ENCODE measurements around the gene LEP.

LEP gene

DNA sequence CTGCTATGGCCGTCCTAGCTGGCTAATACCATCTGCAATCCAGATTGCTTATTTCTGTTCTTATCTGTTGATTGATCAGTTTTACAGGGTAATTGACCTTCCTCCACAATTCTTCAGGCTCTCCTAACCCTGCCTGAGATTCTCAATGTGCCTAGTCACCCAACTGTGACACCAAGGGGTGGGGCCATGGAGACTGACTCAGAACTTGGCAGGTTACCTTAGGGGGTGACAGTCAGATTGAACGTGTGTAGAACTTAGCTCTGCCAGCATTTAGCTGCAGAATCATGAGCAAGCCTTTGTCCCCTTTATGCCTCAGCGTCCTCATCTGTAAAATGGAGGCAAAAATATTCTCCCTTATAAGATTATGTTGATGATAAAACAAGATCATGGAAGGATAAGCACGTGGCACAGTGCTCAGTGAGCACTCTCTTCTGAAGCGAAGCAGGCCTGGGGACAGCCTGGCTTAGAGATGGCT, 19.1 kb upstream of the LEP start:
- TF ChIP-seq, protein P1, sequence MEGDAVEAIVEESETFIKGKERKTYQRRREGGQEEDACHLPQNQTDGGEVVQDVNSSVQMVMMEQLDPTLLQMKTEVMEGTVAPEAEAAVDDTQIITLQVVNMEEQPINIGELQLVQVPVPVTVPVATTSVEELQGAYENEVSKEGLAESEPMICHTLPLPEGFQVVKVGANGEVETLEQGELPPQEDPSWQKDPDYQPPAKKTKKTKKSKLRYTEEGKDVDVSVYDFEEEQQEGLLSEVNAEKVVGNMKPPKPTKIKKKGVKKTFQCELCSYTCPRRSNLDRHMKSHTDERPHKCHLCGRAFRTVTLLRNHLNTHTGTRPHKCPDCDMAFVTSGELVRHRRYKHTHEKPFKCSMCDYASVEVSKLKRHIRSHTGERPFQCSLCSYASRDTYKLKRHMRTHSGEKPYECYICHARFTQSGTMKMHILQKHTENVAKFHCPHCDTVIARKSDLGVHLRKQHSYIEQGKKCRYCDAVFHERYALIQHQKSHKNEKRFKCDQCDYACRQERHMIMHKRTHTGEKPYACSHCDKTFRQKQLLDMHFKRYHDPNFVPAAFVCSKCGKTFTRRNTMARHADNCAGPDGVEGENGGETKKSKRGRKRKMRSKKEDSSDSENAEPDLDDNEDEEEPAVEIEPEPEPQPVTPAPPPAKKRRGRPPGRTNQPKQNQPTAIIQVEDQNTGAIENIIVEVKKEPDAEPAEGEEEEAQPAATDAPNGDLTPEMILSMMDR (IDR thresholded peaks at IDR 0.05; ENCODE audit: borderline replicate concordance, insufficient read depth, low read depth, low read length) = no peak
- H3K4me3 ChIP-seq (ENCODE audit: low read depth, low read length) = no peak overlapping the region

DNA sequence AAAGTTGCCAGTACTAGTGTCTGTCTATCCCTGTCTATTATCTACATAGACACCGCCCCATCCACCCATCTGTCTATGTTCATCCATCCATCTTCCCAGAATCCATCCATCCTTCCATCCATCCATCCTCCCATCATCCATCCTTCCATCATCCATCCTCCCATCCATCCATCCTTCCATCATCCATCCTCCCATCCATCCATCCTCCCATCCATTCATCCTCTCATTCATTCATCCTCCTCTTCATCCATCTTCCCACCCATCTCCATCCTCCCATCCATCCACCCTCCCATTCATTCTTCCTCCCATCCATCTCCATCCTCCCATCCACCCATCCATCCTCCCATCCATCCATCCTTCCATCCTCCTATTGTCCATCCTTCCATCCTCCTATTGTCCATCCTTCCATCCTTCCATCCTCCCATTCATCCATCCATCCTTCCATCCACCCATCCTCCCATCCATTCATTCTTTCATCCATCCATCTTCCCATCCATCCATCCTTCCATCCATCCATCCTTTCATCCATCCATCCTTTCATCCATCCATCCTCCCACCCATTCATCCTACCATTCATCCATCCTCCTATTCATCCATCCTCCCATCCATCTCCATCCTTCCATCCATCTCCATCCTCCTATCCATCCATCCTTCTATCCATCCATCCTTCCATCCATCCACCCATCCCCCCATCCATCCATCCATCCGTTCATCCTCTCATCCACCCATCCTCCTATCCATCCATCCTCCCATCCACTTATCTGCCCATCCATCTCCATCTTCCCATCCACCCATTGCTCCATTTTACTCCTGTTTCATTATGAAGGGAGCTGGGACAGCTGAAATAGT, 14.7 kb upstream of the LEP start:
- TF ChIP-seq, protein P1 (IDR thresholded peaks at IDR 0.05; ENCODE audit: borderline replicate concordance, insufficient read depth, low read depth, low read length) = no peak
- no peak overlapping the region for H3K4me3 ChIP-seq (ENCODE audit: low read depth, low read length)

DNA sequence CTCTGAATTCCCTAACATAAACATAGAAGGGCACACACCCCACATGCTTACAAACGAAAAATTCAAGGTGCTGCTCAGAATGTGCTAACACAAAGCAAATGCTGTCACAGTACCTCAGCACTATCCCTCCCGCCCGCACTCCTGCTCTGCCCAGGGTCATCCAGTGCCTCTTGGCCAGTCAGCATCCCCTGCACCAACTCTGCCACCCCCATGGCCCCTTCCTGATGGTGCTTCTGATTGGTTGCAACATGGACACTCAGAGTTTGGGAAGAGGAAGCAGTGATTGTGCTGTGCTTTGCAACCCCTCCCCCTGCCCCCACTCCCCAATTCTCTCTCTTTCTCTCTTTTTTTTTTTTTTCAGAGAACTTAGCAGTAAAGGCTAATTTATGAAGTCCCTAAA, 13.8 kb upstream of the LEP start:
- TF ChIP-seq, protein P1 (IDR thresholded peaks at IDR 0.05; ENCODE audit: borderline replicate concordance, insufficient read depth, low read depth, low read length) = no peak
- no peak overlapping the region for H3K4me3 ChIP-seq (ENCODE audit: low read depth, low read length)

DNA sequence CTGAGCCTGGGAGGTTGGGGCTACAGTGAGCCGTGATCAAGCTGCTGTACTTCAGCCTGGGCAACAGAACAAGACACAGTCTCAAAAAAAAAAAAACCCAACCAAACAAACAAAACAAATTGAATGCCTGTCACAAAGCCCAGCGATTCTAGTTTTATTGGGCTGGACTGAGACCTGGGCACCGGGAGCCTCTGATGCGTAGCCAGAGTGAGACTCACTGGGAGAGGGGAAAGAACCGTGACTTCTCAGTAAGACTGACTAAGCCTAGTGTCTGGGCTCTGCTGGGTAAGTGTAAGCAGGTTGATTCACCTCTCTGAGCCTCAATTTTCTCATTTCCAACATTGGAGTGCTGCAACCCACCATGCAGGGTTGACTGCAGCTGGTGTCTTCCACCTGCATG, 10.1 kb upstream of the LEP start:
- TF ChIP-seq, protein P1 (IDR thresholded peaks at IDR 0.05; ENCODE audit: borderline replicate concordance, insufficient read depth, low read depth, low read length) = no peak
- H3K4me3 ChIP-seq (ENCODE audit: low read depth, low read length) = no peak overlapping the region

DNA sequence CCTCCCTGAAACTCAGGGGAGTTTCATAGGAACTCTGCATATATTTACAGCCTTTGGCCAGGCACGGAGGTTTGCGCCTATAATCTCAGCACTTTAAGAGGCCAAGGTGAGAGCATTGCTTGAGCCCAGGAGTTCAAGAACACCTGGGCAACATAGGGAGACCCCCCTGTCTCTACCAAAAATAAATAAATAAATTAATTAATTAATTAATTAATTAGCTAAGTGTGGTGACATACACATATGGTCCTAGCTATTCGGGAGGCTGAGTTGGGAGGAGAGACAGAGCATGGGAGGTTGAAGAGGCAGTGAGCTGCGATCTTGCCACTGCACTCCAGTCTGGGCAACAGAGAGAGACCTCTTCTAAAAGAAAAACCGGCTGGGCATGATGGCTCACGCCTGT, 9.4 kb upstream of the LEP start:
- TF ChIP-seq, protein P1 (IDR thresholded peaks at IDR 0.05; ENCODE audit: borderline replicate concordance, insufficient read depth, low read depth, low read length) = no peak
- H3K4me3 ChIP-seq (ENCODE audit: low read depth, low read length) = no peak overlapping the region

DNA sequence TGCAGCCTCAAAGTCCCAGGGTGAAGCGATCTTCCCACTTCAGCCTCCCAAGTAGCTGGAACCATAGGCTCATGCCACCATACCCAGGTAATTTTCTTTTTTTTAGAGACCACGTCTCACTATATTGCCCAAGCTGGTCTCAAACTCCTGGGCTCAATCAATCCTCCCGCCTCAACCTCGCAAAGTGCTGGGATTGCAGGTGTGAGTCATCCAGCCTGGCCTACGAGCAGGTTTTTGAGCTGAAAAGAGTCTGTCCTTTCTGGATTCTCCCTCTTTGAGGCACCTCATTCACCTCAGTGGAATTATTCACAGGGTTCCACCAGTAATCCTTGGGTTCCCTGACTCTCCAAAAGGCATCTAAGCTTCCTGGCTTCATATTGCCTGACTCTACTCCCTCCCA, 7.6 kb upstream of the LEP start:
- no peak overlapping the region for H3K4me3 ChIP-seq (ENCODE audit: low read depth, low read length)
- TF ChIP-seq, protein P1 (IDR thresholded peaks at IDR 0.05; ENCODE audit: borderline replicate concordance, insufficient read depth, low read depth, low read length) = no peak

DNA sequence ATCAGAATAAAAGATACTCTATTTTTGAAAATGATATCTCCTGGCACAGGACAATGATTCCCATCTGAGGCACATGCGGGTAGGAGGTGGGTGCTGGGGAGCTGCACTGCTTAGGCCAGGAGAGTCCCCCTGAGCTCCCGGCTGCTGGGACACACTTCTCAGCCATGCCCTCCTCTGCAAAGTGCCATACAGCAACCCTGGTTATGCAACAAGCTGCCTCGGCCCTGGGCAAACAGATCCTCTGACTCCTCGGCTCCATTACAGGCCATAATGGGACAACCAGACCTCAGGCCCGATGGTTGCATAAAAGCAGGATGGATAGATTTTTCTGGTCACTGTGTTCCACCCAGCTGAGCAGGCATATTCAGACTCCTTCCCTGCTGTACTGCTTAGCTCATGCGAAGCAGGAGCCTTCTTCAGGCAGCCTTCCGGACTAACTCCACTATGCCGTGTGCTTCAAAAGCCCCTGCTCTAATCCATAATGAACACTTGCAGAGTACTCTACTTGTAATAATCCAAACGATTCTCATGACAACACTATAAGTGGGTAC, 6.5 kb upstream of the LEP start:
- TF ChIP-seq, protein P1 (IDR thresholded peaks at IDR 0.05; ENCODE audit: borderline replicate concordance, insufficient read depth, low read depth, low read length) = no peak
- H3K4me3 ChIP-seq (ENCODE audit: low read depth, low read length) = no peak overlapping the region

Measured in GM12875 (cell line).